SKM-1 treated with dmso at 0.1 percent for 144 hours (cell line): Measurements from ENCODE around the gene RPS21.

Experiments used
- DNase-seq: peaks from one replicate; lab custom pipeline; 2025; ENCODE audit not compliant: unreplicated experiment; lab: John Stamatoyannopoulos, UW

Gene RPS21

GRCh38 chr20:62409931-62410745 is 23.2 kb downstream of the RPS21 start:
- no peak for DNase-seq

DNA sequence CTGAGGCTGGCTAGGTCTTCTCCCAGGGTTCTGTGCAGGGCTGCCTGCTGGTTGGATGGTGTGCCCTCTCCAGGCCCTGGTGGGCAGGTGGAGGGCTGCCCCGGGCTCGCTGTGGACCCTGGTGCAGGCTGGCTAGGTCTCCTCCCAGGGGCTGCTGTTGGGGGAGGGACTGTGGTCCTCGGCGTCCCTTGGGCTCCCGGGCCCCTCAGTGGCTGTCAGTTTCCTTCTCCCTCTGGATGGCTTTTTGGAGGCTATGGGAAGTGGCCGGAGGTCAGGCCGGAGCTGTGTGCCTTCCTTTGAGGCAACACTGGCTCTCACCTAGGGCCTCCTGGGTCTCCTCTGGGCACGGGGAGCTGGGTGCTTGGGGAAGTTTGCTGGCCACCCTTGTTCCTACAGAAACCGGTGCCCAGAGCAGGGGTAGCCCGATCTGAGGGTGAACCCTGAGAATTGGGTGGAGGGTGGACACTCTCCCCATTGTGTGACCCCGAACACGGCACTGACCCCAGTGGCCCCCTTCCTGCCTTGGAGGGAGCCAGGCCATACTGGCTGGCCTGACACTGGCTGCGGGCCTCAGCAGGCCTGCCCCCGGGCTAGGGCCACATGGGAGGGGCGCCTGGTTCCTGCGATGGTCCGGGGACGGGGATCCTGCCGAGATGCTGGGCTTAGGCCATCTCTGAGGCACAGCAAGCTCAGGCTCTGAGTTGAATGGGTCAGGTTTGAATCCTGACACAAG is 24.0 kb downstream of the RPS21 start:
- DNase-seq: no peak

GRCh38 chr20:62411479-62412193 is 24.7 kb downstream of the RPS21 start:
- no peak for DNase-seq

DNA sequence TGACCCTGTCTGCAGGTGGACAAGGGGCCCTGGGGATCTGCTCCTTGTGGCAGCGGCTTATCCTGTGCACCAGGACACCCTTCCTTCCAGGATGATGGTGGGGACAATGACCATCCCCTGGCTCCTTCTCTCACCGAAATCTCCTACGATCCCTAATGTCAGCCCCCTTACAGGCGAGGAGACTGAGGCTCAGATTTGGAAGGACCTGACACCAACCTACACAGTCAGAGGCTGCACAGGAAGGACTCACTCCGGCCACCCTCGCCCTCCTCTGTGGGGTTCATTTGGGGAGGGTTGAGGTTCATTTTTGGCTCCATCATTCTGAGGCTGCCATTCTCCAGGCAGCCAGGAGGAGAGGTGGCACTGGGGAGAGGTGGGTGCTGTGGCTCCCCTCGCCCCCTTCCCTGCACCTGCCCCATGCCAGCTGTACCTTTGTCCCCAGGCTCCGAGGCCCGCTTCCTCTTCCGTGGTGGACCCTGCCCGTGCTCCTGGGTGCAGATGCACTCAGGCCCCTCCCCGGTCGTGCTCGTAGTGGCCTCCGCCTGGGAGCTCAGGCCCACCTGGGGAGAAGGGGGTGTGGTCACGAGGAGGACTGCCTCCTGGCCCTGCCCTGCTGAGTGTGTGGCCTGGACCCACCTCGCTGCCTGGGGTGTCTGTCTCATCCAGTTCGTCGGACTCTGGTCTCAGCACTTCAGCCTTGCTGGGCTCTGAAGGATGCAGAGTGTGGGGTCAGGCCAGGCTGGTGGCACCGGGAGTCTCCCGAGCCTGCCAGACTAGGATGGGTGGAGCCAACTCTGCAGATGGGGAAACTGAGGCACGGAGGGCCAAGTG is 25.5 kb downstream of the RPS21 start:
- DNase-seq: no peak

- DNase-seq: no peak
Measured at GRCh38 chr20:62413025-62413570, 26.2 kb downstream of the RPS21 start.

GRCh38 chr20:62413896-62414481 is 27.1 kb downstream of the RPS21 start:
- no peak for DNase-seq

GRCh38 chr20:62415354-62416111 is 28.6 kb downstream of the RPS21 start:
- DNase-seq: no peak

GRCh38 chr20:62416651-62417637 is 30.0 kb downstream of the RPS21 start:
- DNase-seq: no peak

DNA sequence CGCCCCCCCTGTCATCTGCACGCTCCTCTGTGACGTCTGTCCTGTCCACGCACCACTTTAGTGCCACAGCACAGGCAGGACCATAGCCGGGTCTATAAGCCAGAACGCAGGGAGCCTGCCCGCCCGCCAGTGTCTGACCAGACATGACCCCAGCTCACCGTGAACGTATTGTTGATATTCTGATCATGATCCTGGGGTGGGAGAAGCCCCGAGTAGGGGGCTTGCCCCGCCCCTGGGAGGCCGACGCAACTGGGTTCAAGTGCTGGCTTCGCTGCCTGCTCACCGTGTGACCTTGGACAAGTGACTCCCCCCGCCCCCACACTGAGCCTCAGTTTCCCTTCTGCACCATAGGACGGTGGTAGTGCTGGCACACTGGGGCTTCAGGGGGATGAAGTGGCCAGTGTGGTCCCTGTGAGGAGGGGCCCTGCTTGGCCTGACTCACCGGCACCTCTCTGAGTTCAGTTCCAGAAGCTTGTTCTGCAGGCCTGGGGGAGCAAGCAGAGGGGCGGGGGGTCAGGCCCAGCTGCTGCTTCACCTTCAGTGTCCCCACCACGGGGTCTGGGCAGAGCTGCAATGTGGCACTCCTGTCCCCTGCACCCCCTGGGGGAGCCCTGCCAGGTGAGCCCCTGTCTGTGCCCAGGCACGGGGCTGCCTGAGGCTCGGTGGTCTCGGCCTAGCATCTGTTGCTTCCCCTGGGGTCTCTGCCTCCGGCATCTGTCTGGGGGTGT is 31.2 kb downstream of the RPS21 start:
- no peak for DNase-seq

GRCh38 chr20:62418709-62419487 is 32.0 kb downstream of the RPS21 start:
- DNase-seq: no peak

DNA sequence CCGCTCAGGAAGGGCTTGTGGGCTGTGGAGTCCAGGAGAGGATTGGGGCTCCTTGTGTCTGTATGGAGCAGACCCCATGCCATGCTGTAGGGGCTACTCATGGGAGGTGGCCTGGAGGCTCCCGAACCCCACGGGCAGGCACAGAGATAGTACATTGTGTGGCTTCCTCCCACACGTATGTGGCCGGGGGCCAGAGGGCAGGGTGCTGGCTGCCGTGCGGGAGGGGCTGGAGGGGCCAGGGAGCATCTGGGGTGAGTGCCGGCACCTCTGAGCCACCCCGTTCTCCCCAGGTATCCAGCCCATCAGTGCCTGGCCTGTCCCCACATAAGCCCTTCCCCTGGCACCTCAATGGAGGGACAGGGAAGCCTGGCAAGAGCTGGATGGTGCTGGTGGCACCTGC is 32.9 kb downstream of the RPS21 start:
- no peak for DNase-seq

DNA sequence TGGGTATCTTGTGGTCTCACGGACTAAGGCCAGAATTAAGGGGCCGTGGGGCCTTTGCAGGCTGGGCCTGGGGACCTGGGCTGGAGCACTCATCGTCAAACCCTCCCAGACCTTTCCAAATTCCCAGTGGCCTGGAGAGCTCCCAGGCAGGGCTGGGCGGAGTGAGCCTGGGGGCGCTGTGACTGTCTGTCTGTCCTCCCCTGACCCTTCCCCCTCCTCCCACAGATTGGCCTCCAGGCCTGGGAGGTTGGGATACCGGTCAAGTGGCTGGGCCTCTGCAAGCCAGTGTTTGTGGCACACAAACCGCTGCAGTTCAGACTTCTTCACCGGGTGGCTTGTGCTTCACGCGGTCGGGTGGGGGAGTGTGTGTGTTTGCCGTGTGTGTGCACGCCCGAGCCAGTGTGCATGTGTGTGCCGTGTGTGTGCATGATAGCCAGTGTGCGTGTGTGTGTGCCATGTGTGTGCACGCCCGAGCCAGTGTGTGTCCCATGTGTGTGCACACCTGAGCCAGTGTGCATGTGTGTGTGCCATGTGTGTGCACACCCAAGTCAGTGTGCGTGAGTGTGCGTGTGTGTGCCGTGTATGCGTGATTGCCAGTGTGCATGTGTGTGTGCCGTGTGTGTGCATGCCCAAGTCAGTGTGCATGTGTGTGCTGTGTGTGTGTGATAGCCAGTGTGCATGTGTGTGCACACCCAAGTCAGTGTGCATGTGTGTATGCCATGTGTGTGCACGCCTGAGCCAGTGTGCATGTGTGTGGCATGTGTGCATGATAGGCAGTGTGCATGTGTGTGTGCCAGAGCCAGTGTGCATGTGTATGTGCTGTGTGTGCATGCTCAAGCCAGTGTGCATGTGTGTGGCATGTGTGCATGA is 34.2 kb downstream of the RPS21 start:
- DNase-seq: no peak

GRCh38 chr20:62421716-62421990 is 34.8 kb downstream of the RPS21 start:
- DNase-seq: no peak

GRCh38 chr20:62422636-62423325 is 35.9 kb downstream of the RPS21 start:
- no peak for DNase-seq

- DNase-seq: no peak
Measured at GRCh38 chr20:62423326-62423706, 36.4 kb downstream of the RPS21 start.
